Pancreas (tissue), 10 donors: ENCODE measurements around the gene PSMD2. TPM values are rescaled to one million over a fixed set of nuclear protein-coding genes. Genes with fewer than 3 reads are reported as not detected.

Experiments
- ATAC-seq, 4 donors: fragments of 200-7000 bp; cut with Tn5 transposase; one replicate each; pipeline versions ENCODE4 v1.8.0 to v1.9.1; 2020; ENCODE audit warnings: mild to moderate bottlenecking in 4 of 4, moderate library complexity in 4 of 4
- DNase-seq, 6 donors: peaks; one replicate each; pipeline ENCODE4 v3.0.0-alpha.2; 2020
- FAIRE-seq: peaks from 2 replicates; lab custom pipeline; 2012; peaks lifted over from hg19 to GRCh38; lab: Jason Lieb, UNC
- H3K27ac ChIP-seq, 4 donors: fragments of 200-600 bp; sonication (generic); 1 replicate in 3 of 4; 2 replicates in 1 of 4; pipeline versions ENCODE4 v1.5.0 to v1.8.0; 2020
- H3K27me3 ChIP-seq, 4 donors: fragments of 200-600 bp; one replicate each; pipeline ENCODE4 v1.8.0; 2021
- H3K36me3 ChIP-seq, 3 donors: fragments of 200-600 bp; sonication (generic) in 1 of 3; one replicate each; pipeline versions ENCODE4 v1.5.0 to v1.8.0; 2020 to 2021
- H3K4me1 ChIP-seq, 3 donors: fragments of 200-600 bp; one replicate each; pipeline ENCODE4 v1.8.0; 2021
- H3K4me3 ChIP-seq, 4 donors: fragments of 200-600 bp; sonication (generic) in 2 of 4; one replicate each; pipeline versions ENCODE4 v1.5.0 to v1.8.0; 2020 to 2021
- H3K9me3 ChIP-seq, 4 donors: fragments of 200-600 bp; one replicate each; pipeline ENCODE4 v1.8.0; 2021
- WGBS, 2 donors: extraction: QIAGEN DNeasy Blood & Tissue Kit; methylation state at CpG; one replicate each; pipeline ENCODE4 v1.1.7; 2013; 5-methylcytosine and 5-hydroxymethylcytosine counted together
- intact Hi-C, 3 donors: fragments of 100-400 bp; cut with DNase I; formaldehyde crosslinking; loops; one replicate each; pipeline versions ENCODE4 v1.11.1 to v1.14.2; 2022
- polyA plus RNA-seq, 2 donors: library from polyadenylated mRNA; stranded (reverse); fragments of 200-250 nt; gene quantifications; one replicate each; pipeline ENCODE4 v1.2.3, GENCODE V29; 2013
- total RNA-seq, 6 donors: library from RNA; stranded (reverse); fragmentation: NEBNext Ultra II Directional in 4 of 6; extraction: Animal tissue kit (Norgen Biotek cat#: 25700) in 4 of 6; gene quantifications; one replicate each; pipeline versions ENCODE4 v1.2.1 to v1.2.4, GENCODE V29; 2021 to 2023
- TF ChIP-seq, protein P1 (sequence below), 4 donors: fragments of 200-600 bp; sonication (generic) in 3 of 4; IDR thresholded peaks; one replicate each; pipeline versions ENCODE4 v1.5.0 to v1.8.0; 2021; ENCODE audit warnings: antibody characterized with exemption in 4 of 4
- donor health status: healthy with polysubstance abuse.
- donor health status: DM: no; HTN: no; CAD: no; lungs with moderate emphysema.
- donor health status: DM: no; HTN: no; CAD: no.
- donor health status: control.
- donor health status: control.
- donor health status: Bipolar disorder and iron deficiency.
- donor health status: DM: yes; HTN: yes; CAD: no.
- donor health status: DM: no; HTN: no; CAD: no.
- donor health status: DM: no; HTN: no; CAD: no.
- donor health status: DM: yes; HTN: yes; CAD: no.

Gene PSMD2
- total and polyA plus RNA-seq, 8 donors, result 38.4 to 89.6 (median 54.1) TPM

DNA sequence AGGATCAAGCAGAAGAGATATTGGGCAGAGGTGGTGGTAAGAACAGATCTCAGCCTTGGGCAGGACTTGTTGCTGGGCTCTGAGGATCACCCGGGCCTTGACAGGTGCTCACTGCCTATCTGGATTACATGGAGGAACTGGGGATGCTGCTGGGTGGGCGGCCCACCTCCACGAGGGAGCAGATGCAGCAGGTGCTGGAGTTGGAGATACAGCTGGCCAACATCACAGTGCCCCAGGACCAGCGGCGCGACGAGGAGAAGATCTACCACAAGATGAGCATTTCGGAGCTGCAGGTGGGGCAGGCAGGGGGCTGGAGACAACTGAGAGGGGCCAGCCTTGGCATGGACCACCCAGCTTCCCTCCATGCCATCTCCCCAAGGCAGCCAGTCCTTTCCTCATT, 15.4 kb upstream of the PSMD2 start:
- no peak overlapping the region for H3K27ac ChIP-seq
- no peaks in the 10 kb centered on the region for H3K27me3 ChIP-seq
- no peak for DNase-seq
- no peak for ATAC-seq
- no peak overlapping the region for H3K4me3 ChIP-seq
- no peaks in the 10 kb centered on the region for H3K9me3 ChIP-seq
- no peaks in the 10 kb centered on the region for H3K36me3 ChIP-seq
- WGBS, 2 donors, result 85 to 89% methylated on average over 8 of the region's 8 CpGs
- FAIRE-seq, result no peak
- no peaks in the 10 kb centered on the region for H3K4me1 ChIP-seq
- TF ChIP-seq, protein P1, sequence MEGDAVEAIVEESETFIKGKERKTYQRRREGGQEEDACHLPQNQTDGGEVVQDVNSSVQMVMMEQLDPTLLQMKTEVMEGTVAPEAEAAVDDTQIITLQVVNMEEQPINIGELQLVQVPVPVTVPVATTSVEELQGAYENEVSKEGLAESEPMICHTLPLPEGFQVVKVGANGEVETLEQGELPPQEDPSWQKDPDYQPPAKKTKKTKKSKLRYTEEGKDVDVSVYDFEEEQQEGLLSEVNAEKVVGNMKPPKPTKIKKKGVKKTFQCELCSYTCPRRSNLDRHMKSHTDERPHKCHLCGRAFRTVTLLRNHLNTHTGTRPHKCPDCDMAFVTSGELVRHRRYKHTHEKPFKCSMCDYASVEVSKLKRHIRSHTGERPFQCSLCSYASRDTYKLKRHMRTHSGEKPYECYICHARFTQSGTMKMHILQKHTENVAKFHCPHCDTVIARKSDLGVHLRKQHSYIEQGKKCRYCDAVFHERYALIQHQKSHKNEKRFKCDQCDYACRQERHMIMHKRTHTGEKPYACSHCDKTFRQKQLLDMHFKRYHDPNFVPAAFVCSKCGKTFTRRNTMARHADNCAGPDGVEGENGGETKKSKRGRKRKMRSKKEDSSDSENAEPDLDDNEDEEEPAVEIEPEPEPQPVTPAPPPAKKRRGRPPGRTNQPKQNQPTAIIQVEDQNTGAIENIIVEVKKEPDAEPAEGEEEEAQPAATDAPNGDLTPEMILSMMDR (IDR thresholded peaks at IDR 0.05), result no peak
- intact Hi-C loops, result no loop called here

DNA sequence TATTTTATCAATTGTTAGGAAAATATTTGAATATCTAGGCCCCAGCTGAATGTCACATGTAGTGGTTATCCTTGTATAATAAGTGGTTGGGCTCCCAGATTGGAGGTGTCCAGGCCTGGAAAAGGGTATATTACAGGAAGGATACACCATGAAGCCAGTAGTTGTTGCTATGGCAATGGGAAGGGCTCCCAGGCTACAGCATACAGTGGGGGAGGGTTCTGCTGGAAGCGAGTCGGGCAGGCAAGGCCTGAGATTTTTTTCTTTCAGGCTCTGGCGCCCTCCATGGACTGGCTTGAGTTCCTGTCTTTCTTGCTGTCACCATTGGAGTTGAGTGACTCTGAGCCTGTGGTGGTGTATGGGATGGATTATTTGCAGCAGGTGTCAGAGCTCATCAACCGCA, 14.3 kb upstream of the PSMD2 start:
- intact Hi-C loops, result no loop called here
- Histone ChIP-seq H3K4me3 (no peak overlapping the region), H3K9me3 (no peaks in the 10 kb centered on the region), H3K36me3 (no peaks in the 10 kb centered on the region), H3K4me1 (peaks cover 0 to 2% (median 0%) of the 10 kb centered on the region in 3 donors), H3K27ac (no peak overlapping the region), H3K27me3 (no peaks in the 10 kb centered on the region)
- 25% methylated on average over 4 of the region's 4 CpGs for WGBS, 2 donors
- ATAC-seq (peak; percentile 93 to 96 (median 94)), FAIRE-seq (no peak), DNase-seq (peak in 4 of 6 donors; percentile 72 to 88 (median 81))
- TF ChIP-seq, protein P1 (IDR thresholded peaks at IDR 0.05), result peak in 2 of 4 donors; percentile 19 to 22

GRCh38 chr3:184289426-184289938, 9.6 kb upstream of the PSMD2 start:
- ATAC-seq (peak; percentile 32 to 85 (median 72)), DNase-seq (peak in 4 of 6 donors; percentile 59 to 77 (median 70)), FAIRE-seq (no peak)
- Histone ChIP-seq H3K36me3 (no peaks in the 10 kb centered on the region), H3K4me3 (no peak overlapping the region), H3K9me3 (no peaks in the 10 kb centered on the region), H3K4me1 (peaks cover 0 to 4% (median 0%) of the 10 kb centered on the region in 3 donors), H3K27ac (no peak overlapping the region), H3K27me3 (no peaks in the 10 kb centered on the region)
- WGBS, 2 donors, result 10 to 12% methylated on average over 10 of the region's 10 CpGs
- intact Hi-C loops, result no loop called here
- TF ChIP-seq, protein P1 (IDR thresholded peaks at IDR 0.05), result peak; percentile 32 to 53 (median 46)

- DNase-seq (no peak), ATAC-seq (no peak), FAIRE-seq (no peak)
- intact Hi-C loops, result no loop called here
- no peaks in the 10 kb centered on the region for H3K27me3 ChIP-seq
- peaks cover 0 to 4% (median 0%) of the 10 kb centered on the region in 3 donors for H3K4me1 ChIP-seq
- H3K36me3 ChIP-seq, result no peaks in the 10 kb centered on the region
- TF ChIP-seq, protein P1 (IDR thresholded peaks at IDR 0.05), result no peak
- no peaks in the 10 kb centered on the region for H3K9me3 ChIP-seq
- no peak overlapping the region for H3K27ac ChIP-seq
- WGBS, 2 donors, result 77 to 85% methylated on average over 10 of the region's 10 CpGs
- H3K4me3 ChIP-seq, result no peak overlapping the region
Observed at GRCh38 chr3:184290331-184290730, 8.7 kb upstream of the PSMD2 start.

DNA sequence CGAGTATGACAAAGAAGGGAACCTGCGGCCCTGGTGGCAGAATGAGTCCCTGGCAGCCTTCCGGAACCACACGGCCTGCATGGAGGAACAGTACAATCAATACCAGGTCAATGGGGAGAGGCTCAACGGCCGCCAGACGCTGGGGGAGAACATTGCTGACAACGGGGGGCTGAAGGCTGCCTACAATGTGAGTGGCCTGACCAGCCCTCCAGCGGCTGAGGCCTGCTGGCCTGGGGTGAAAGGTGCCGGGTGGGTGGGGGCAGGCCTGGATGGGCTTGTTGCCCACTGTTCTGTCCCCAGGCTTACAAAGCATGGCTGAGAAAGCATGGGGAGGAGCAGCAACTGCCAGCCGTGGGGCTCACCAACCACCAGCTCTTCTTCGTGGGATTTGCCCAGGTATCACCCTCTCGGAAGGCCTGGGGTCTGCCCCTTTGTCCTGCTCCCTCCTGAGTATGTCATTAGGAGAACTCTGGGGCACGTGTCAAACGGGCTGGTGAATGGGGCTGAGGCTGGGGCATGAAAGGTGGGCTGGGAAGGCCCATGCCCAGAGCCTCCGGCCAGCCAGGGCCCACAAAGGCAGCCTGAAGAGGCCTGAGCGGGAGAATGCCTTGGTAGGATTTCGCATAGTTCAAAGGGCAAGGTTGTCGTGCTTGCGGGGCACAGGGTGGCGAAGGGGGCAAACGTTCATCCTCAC, 7.8 kb upstream of the PSMD2 start:
- TF ChIP-seq, protein P1 (IDR thresholded peaks at IDR 0.05), result no peak
- Histone ChIP-seq H3K27me3 (no peaks in the 10 kb centered on the region), H3K4me3 (no peak overlapping the region), H3K27ac (no peak overlapping the region), H3K9me3 (no peaks in the 10 kb centered on the region), H3K4me1 (peaks cover 0 to 4% (median 3%) of the 10 kb centered on the region in 3 donors), H3K36me3 (no peaks in the 10 kb centered on the region)
- no peak for FAIRE-seq
- DNase-seq, result no peak
- no peak for ATAC-seq
- intact Hi-C loops, result no loop called here
- WGBS, 2 donors, result 84 to 85% methylated on average over 21 to 22 of the region's 22 CpGs
